ENCODE measurements around the gene PCDHGA8.

The PCDHGA8 gene

DNA sequence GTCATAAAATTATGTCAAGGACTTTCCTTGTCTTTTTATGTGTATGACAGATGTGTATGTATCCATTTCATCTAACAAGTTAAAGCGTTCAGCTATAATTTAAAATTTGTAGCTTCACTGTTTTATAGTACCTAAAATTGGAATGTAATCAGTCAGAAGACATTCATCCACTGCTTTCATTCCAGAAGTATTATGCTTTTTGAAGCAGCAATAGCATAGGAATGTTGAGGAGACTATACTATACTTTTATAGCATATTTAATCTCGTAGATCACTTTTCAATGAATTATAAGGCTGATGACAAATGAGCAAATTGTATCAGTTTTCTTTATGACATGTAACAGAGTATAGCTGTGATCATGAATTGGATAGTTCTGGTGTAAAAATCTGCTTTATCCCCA is 44.8 kb downstream of the PCDHGA8 start:
- no peak for FAIRE-seq

DNA sequence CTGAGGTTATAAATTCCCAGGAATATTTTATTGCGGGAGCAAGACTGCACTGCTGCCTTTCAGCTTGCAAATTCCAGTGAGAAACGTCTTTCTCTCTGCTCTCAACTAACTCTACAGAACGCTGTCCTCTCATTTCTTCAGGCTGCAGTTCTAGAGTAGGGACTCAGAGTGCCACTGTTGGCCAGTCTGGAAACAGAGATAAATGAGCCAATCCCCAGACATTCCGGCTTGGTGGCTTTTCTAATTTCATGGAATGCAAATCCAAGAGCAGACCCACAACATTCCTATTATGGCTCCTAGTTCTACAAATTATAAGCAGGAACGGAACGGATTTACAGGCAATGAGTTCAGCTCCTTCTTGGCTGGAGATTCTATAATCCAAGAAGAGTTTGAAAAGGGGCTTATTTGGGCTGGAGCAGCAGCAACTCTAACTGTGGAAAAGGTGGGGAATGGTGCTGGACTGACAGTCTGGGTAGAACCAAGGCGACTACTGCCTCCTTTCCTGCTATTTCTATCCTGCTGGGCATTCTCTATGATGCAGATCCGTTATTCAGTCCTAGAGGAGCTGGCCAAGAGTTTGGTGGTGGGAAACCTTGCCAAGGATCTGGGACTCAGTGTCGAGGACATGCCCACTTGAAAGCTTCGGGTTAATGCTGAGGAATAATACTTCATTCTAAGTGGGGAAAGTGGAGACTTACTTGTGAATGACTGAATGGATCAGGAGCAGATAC is 47.1 kb downstream of the PCDHGA8 start:
- FAIRE-seq: no peak

DNA sequence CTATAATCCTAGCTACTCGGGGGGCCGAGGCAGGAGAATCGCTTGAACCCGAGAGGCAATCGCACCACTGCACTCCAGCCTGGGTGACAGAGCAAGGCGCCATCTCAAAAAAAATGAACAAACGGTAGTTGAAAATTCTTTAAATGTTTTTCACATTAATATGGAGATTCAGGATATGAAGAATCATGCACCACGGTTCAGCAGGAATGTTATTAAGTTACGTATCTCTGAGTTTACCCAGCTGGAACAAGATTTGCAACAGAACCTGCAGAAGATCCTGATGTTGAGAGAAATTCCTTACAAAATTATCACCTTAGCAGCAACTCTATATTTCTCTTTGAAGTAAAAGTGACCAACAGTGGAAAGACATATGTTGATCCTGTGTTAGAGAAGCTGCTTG is 47.9 kb downstream of the PCDHGA8 start:
- FAIRE-seq: no peak

DNA sequence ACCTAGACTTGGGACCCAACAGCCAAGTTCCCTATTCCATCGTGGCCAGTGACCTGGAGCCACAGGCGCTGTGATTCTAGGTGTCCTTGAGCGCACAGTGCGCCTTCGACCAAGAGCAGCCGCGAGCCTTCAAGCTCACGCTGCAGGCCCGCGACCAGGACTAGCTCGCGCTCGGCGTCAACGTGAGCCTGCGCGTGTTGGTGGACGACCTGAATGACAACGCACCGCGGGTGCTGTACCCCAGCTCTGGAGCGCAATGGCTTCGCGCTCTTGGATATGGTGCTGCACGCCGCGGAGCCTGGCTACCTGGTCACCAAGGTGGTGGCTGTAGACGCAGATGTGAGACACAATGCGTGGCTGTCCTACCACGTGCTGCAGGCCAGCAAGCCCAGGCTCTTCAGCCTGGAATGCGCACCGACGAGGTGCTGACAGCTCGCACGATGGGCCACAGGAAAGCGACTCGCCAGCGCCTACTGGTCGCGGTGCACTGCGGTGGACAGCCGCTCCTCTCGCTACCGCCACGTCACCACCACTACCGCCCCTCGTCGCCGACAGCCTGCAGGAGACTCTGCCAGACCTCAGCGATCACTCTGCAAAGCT is 49.2 kb downstream of the PCDHGA8 start:
- FAIRE-seq: no peak

All from A204.1 (cell line).